DMS53 (cell line): Measurements from ENCODE around the gene DVL2.

Experiments
- DNase-seq: peaks from one replicate; lab custom pipeline; 2025; lab: John Stamatoyannopoulos, UW

The DVL2 gene

GRCh38 chr17:7219229-7219811 lies 15.0 kb downstream of the DVL2 start:
- no peak for DNase-seq

DNA sequence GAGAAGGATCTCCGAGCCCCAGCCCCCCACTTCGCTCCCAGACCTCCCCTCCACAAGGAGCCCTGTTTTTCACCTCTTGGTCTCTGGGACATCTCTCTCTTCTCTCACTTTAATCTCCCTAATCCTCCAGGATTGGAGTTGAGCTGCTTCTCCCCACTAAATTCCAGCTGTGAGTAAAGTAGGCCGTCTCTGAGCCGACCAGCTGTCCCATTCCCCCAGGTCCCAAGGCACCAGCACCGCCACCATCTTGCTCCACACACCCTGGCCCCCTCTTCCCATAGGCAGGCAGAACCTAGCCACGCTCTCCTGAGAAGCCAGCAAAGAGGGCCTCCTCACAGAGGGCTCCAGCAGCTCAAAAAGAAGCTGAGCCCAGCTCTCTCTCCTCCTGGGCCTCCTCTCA lies 15.6 kb downstream of the DVL2 start:
- no peak for DNase-seq

DNA sequence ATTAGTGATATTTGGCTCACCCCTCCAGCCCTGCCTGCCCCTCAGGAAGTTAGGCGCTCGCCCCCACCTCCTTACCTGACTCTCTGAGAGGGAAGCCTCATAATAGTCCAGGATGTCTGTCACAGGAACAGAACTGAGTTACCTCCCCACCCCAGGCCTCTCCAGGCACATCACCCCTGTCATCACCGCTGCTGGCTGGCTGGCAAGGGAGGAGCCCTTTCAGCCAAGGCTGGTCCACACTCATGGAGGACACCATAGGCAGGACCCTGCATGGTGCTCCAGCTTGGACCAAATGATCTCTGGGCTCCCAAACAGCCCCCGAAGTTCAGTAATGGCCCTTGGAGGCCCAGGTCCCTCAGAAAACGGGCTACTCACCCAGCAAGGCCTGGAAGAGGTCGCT lies 16.2 kb downstream of the DVL2 start:
- DNase-seq, result no peak

DNA sequence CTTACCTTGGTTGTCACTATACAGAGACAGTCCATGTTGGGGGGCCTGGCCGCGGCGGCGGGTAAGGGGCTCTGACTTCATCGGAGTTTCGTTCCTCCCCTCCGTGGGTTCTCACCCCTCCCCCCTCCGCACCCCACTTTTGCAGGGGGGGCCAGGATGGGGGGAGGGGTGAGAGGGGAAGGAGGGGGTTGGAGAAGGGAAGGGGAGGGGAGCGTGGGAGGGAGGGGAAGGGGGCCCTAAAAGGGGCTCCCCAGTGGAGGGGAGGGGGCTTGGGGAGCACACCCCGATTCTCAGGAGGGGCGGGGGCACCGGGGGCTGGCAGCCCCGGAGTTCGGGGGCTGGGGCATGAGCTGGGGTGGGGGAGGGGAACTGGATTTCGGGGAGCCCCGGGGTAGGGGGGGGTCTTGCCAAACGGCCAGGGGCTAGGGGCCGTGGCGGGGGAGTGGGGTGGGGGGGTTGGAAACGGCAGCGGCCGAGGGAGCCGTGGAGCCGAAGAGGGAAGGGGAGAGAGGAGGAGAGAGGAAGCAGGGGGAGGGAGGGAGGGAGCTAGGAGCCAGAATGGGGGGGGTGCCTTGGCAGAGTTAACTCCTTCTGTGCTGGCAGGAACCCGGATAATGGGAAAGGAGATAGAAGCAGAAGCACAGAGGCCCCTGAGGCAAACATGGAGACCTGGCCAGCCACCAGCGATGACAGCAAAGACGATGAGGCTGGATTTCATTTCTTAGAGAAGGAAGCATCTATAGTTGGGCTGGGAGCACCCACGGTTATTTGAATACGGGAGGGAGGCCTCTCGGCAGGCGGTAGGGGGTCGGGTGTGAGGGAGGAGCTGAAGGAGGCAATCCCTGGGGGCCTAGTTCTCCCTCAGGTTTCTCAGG lies 17.0 kb downstream of the DVL2 start:
- DNase-seq, result peak; percentile 74

- DNase-seq, result no peak
Observed at GRCh38 chr17:7216242-7217112, 17.8 kb downstream of the DVL2 start.

- DNase-seq, result peak; percentile 49
Observed at GRCh38 chr17:7215652-7216180, 18.6 kb downstream of the DVL2 start.

DNA sequence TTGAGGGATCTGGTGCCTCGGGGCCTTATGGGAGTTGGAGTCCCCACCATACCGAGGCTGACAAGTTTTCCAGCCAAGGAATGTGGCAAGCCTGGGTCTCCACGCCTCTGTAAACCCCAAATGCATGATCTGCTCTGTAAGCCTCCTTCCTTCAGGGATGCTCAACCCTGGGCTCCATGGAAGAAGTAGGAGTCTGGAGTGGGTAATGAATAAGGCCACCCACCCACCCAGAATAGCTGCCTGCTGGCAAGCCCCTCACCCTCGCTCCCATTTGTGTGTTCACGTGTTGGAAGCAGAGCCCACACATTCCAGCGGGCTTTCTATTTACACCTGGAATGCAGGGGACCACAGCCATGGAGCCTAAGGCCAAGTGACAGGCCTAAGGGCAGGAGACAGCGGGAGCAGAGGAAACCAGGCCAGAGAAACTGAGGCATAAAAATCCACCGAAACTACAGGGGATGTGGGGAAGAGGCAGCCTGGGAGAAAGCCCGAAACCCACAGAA lies 19.1 kb downstream of the DVL2 start:
- DNase-seq, result no peak

DNA sequence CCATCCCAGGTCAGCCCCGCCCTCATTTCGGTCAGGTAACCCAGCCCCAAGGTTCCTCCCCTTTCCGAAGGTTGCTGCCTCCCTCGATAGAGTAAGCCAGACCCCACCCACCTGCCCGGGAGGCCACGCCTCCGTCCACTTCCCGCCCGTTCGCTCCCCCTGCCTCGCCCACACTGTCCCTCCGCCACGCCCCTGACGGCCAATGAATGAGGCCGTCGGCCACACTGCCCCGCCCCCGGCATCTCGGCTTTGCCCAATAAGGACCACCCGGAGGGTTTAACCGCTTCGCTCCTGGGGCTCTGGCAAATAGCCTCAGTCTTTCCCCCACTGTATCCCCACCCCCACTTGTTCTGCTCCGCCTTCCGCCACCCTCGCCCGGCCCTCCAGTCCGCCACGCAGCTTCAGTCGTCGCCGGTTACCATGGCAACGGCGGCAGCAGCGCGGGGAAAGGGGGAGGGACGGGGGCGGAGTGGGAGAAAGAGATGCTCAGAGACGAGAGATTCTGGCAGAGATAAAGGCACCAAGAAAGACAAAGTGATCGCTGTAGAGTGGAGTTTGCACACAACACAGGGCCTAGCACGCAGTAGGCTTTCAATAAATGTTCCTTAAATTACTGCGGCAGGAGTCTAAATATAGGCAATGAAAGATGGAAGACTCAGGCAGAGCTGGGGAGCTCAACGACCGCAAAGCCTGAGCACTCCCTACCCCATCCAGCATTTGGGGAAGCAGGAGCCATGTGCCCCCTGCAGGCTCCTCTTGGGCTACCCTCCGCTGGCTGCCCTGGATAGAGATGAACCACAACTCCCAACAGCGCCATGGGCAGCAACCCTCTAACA lies 19.8 kb downstream of the DVL2 start:
- peak; percentile 100 for DNase-seq

- DNase-seq, result peak; percentile 98
Observed at GRCh38 chr17:7213895-7214299, 20.4 kb downstream of the DVL2 start.

DNA sequence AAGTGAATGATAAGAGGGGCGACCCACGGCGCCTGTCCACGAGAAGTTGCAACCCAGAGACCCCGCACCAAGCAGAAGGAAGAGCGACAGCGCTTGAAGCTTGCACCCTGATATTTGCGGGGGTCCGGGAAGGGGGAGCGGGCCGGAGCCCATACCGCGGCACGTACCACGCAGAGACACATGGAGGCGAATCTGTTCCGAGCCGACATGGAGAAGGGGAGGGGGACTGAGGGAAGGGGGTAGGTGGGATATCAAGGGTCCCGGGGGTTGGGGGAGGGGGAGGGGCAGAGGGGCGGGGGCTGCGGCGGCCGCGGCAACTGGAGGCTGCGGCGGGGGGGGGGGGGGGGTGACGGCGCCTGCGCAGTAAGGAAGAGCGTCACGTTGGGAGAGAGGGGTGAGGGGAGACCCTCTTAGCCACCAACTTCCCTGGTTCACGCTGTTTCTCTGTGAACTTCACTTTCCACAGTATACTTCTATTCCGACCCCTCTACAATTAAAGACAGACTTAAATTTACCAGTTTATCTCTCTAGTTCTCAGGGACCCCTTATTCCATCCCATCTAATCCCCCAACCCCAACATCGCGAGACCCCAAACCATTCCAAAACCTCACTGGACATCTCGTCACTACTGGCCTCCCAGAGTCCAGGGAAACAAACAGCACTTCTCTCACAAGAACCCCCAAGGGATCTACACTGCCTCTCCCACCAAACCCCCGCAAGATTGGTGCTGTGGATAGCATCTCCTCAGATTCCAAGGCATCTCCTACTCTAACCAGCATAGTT lies 22.6 kb downstream of the DVL2 start:
- no peak for DNase-seq

DNA sequence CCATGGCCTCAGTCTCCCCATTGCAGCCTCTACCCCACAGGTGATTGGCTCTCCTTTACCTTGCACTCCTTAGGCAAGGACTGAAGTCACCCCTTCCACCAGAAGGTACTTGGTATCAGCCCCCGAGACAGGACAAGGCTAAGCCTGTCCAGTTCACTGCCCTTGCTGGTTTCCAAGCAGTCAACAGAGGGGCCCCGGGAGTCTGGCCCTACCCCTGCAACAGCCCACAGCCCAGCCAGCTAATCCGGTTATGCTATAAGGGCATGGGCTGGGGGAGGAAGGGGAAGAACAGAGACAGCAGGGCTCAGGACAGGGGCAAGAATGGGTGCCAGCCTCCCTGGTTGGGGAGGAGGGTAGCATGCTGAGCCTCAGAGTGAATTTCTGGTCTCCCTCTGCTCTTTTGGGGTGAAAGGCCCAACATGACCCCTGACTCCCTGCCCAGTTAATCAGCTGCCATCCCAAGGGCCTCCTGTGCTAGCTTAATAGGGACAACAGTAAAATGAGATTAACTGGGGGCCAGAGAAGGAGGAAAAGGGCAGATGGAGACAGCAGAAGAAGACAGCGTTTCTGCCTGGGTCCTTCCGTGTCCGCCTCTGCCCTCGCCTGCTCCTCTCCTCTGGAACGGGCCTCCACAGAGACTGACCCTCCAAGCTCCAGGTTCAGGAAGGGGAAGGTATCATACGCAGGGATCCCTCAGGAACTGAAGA lies 25.4 kb downstream of the DVL2 start:
- DNase-seq, result no peak

DNA sequence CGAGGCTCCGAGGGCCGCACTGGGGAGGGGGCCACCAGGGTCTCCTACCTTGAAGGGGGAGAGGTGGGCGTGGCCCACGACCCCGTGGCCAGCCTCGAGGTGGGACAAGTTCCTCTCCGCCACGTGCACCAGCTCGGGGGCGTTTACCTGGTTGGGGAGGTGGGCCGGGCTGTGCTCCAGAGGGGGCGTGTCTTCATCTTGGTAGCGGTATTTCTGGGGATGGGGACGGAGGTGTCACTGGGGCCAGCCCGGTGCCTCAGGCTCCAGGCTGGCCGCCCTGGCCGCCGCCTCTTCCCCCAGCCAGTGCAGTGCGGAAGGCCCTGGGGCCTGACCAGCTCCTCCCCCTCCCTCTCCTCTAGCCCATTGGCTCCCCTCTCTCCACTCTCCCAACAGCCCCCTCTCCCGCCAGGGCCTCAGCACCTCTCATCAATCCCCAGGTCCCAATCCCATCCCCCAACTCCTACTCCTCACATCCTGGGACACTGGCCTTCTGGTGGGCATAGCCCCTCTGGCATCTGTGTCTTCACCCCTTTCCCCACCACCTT lies 26.2 kb downstream of the DVL2 start:
- no peak for DNase-seq

DNA sequence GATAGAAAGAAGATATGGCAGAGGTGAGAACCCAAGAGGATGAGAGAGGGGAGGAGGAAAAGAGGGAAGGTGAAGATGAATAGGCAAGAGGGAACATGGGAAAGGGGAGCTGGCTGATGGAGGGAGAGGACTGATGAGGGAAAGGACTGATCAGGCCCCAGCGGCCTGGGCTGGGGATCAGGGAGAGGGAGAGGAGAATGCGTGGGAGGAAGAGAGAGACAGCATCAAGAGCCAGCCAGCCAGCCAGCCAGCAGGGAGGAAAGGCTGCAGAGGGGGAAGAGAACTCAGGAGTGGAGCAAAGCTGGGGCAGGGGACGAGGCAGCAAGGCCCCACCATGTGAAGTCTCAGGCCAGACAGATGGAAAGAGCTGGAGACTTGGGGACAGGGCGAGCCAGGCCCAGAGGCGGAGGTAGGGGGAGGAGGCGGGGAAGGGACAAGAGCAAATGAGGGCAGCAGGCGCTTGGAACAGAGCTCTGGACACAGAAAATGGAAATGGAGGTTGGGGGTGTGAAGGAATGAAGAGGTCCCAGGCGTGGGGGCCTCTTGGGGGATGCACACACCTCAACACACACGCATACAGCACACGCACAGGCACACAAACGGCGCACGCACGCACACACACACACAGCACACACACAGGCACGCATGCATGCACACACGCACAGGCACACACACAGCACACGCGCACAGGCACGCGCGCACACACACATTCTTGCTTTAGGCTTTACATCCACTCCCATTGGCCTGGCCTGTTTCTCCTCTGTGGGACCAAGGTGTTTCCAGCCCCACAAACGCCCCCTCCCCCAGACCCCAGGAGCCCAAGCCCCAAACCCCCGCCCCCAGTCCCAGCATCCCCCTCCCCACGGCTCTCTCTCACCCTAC lies 27.0 kb downstream of the DVL2 start:
- no peak for DNase-seq

DNA sequence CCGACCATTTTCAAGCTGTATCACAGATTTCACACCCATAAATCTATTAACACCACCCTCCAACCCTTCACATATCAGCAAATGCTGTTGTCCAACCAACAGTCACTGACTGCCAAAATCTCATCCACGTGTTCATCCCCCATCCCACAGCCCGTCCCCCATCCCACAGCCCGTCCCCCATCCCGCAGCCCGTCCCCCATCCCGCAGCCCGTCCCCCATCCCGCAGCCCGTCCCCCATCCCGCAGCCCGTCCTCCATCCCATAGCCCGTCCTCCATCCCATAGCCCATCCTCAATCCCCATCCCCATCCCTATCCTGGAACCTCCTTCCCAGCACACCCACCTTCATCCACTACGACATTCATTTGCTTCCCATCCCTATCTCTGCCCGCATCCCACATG lies 28.8 kb downstream of the DVL2 start:
- DNase-seq, result no peak

- peak; percentile 98 for DNase-seq
Observed at GRCh38 chr17:7204828-7205461, 29.4 kb downstream of the DVL2 start.

- peak; percentile 47 for DNase-seq
Observed at GRCh38 chr17:7204336-7204735, 30.0 kb downstream of the DVL2 start.

DNA sequence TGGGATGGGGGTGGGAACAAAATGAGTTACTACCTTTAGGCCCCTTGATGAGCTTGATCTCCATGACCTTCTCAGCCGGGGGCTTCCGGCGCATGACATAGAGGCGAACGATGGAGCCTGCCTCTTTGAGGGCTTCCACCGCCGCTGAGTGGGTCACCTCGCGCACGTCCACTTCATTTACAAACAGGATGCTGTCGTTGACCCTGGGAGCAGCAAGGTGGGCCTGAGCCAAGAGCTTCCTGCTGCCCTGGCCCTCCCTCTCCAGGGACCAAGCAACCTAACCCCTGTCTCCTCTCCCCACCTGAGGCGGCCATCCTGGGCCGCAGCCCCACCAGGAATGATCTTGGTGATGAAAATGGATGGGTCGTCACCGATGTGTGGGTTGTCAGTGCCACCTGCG lies 30.9 kb downstream of the DVL2 start:
- DNase-seq, result no peak
